Measurements from ENCODE around the gene TBC1D5.

TBC1D5 gene

DNA sequence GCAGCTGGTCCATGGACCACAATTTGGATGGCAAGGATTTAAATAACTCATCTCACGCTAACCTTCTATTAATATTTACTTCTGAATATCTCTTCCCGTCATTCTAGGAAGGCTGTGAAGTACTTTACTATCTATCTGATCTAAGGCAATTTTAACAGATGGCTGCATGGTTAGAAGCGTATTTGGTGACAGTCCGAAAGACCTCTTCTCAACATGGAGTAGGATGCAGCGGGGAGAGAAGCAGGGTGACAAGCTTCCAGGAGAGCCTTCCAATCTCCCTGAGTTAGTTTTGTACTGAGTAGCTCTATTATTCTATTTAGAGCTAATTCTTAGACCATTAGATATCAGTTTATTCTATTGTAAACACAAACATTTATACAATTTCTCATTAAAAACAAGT lies 548.3 kb downstream of the TBC1D5 start:
- DNase-seq, result no peak

DNA sequence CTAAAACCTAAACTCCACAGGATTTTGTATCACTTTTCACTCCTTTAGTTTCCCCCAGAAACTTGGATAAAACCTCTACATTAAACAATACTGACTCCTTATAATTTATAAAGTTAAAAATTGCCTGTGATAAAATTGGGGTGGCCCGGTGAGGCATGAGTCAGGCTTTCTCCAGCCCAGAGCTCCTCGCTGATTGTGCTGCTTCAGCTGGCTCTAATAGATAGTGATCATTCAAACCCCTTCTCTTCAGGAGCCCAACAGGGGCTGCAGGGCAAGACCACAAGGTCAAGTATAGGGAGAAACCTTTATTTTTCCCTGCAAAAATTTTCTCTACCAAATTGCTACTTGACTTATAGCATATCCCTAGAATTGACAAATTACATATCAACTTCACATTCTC lies 549.4 kb downstream of the TBC1D5 start:
- no peak for DNase-seq

DNA sequence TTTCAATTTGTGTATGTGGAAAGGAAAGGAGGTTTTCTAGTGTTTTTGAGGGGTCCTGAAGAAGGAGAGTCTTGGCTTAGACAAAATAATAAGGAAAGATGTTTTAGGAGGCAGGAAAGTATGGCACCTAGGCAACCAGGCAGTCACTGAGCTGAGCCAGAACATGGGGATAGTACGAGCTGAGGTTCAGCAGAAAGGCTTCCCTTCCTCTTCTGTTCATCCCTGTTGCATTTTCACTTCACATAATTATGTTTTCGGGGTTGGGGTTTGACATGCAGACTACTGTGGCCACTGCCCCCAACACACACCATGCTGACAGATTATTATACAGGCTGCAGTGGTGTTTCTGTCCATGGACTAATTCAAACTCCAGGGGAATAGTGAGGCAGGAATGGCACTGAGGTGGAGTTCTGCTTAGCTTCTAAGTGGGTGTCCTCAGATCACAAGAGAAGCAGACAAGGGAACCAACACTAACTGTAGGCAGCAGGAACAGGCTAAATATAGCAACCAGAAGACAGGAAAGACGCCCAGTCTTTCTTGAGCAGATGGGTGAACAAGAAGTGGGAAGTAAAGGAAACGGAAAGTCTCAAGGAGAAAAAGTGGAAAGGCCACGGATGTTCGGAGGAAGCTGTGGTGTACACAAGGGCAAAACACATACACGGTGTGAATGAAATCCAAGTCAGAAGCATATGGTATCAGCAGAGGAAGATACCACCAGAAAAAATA lies 551.9 kb downstream of the TBC1D5 start:
- DNase-seq, result no peak

DNA sequence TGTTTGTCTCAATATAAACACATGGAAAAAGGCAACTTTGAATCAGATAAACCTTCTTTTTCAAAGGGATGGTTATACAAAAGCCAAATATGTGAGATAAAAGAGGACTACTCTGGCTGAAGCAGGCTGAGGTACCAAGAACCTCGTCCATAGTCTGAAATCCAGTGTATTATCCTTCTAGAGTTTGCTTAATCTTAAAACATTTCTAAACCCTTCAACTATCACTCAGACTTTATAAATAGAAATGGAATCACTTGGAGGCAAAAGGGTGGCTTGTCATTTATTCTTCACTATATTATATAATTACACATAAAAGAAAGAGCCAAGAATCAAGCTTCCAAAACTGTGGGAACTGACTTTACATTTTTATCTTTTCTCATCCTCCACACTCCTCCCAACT lies 554.1 kb downstream of the TBC1D5 start:
- no peak for DNase-seq

DNA sequence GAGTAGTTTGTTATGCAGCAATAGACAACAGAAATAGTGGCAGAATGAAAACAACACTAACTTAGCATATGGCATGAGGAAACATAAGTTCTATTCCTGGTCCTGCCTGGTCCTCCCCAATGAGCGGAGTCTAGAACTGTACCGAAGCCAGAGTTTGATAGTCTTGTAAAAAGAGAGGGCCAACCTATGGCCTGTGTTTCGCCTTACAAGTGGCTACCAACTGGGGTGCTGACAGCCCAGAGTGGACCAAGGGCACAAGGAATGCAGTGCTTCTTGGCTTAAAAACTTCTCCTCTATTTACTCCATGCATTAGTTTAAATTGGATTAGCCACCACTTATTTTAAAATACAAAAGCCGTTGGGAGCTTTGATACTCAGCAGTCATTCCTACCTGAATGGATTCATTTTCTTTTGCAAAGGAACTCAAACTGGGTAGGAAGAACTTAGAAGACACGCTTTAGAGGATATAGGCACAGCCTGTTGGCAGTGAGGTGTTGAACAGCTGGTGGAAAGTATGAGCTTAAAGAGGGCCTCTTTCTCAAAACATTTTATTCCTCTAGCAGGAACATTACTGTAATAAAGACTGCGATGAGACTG lies 554.7 kb downstream of the TBC1D5 start:
- DNase-seq, result no peak

DNA sequence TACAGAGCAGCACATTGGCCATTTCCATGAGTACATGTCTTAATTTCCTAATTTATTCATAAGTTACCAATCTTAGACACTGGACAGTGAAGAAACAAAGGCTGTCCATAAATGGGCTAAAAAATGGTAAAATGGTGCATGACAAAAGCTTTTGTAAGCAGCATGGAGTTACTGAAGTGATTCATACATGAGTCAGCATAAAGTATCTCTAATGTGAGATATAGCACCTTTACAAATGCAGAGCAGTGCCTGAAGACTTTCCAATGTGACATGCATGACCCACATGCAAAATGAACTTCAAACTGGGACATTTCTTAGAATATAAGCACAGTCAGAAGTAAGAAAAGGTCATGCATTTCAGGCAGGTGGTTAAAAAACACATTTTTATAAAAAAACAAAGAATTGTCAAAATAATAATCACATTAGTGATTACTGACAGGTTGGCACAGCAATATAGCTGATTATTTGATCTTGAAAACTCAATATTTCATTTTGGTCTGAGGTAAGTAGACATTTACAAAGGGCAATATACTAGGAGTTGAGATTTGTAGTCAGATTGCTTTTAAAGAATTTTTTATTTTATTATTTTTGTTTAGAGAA lies 558.4 kb downstream of the TBC1D5 start:
- DNase-seq, result no peak

DNA sequence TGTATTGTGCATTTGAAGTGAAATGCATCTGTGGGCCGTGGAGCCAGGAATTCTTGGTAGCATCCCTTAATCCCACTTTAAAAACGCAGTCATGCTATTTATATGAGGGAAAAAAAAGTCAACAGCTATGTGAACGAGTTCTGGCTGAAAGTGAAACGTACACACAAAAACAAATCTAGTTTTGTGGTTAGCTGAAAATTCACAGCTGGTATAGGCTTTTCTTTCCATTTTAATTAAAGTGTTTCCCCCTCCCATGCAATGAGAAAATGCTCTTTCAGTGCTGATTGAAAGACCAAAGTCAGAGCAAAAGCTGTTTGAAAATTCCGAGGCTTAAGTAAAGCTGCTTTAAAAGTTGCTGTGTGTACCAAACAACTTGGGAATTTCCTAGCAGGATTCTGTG lies 560.3 kb downstream of the TBC1D5 start:
- no peak for DNase-seq

DNA sequence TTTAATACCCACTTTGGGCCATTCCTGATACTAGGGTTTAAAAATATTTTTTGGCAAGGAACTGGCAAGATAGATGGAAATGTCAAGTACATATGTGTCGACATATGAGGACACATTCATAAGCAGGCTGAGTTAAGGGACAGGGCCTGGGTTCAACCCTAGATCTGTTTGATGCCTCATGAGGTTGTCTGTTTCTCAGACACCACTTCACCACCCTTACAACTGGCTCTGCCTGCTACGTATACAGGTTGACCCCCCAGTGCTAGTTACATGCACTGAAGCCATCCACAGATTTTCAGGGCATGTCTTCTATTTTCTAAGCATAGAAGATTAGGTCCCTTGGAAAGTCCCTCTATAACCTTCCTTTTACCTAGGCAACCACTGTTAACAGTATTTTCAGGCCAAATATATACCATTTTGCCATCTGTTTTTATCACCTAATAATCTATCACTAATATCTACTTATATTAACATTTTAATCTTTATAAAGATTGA lies 561.0 kb downstream of the TBC1D5 start:
- DNase-seq, result no peak

DNA sequence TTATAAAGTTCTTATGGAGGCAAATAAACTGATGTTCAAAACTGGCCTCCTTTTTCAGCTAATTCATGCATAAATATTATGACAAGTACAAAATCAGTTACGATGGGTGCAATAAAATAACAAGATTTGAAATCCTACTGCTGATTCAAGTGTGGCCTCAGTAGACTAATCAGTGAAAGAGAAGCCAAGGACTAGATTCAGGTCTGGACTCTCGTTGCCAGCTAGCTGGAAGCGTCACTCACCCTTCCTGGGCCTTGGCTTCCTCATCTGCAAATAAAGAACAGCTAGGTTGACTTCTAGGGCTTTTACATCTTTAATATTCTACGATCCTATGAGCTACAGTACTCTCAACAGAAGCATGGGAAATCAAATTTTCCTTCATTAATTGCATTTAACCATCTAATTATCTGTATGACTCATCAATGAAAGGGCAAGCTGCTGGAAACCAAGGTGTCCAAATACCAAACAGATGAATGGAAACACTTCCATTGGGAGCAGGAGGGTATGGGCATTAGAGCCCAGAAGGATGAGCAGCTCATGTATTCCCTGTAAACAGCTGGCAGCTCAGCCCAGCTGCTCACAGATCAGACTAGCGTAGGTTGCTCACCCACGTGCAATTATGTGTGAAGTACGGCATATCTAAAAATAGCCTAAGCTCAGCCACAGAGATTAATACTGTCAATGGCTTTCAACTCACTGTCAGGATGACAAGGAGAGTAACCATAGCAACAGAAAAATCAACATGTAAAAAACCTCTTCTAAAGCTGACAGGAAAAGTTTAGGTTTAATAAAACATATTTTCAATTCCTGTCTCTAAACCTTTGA lies 562.8 kb downstream of the TBC1D5 start:
- DNase-seq, result no peak

DNA sequence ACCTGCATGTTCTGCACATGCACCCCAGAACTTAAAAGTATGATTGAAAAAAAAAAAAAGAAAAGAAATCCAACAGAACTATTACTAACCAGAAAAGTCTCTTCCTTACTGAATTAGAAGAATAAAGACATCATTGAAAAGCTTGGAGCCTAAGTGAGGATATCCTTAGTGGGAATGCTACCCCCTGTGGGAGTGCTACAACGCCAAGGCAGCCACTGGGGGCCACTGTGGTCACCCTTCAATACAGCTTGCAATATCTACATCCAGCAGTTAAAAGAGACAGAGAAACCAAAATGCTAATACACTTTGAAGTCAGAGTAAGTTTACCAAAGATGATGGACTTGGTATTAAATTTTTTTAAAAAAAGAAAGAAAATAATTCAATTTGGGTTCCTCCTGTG lies 565.7 kb downstream of the TBC1D5 start:
- no peak for DNase-seq

DNA sequence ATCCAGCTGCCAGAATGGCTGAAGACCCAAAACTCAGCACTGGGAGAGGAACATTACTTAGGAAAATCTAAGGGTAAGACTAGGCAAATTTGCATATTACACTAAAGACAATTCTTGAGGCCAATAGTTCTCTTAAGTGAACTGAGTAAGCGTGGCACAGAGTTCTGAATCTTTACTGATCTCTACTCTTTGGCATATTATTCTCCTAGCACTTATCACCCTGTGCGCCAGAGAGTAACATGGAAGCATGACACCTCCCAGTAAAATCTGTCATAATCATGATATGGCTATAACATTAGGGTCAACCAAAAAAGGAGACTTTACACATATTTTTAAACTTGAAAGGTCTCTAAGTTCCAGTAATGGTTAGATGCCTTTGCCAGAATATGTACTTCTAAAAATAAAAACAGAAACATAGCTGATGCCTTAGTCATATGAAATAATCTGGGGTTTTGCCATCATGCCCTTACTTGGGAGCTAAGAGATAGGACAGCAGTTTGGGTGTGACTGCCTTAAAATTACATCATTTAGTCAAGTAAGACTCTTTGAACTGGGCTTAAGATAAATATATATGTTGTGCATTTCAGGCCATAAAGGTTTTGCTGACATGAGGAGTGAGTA lies 567.1 kb downstream of the TBC1D5 start:
- DNase-seq, result no peak

DNA sequence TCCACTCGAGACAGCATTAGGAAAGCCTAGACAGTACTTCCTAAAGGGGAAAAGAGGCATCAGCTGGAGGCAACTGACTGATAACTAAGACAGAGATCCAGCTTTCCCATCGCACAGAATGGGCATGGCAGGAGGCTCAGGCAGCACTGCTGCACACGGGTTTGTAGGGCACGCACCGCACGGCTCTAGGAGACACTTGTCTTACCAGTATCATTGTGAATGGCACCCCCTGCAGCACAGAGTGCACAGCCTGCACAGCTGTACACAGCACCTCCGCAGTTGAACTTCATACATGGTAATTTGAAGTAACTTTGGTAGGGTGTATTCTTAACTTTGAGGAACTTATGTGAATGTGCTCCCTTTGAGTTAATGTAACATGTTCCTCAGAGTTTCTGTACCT lies 576.1 kb downstream of the TBC1D5 start:
- DNase-seq, result no peak

DNA sequence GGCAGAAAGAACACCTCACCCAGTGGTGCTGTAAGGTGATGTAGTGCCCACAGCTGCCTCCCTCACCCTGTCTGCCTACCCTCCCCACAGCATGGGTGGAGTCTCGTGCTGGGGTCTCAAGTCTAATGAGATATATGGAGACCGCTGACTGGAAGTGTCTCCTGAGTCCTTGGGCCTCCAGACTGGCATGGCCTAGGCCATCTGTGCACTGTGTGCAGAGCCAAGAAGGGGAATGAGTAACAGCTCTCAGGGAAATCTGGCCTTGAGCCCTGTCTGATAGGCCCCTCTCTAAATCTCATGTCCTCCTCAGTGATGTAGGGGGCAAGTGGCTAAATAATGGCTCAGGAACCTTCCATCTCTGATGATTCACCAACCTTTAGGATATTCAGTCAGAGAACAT lies 580.3 kb downstream of the TBC1D5 start:
- no peak for DNase-seq

DNA sequence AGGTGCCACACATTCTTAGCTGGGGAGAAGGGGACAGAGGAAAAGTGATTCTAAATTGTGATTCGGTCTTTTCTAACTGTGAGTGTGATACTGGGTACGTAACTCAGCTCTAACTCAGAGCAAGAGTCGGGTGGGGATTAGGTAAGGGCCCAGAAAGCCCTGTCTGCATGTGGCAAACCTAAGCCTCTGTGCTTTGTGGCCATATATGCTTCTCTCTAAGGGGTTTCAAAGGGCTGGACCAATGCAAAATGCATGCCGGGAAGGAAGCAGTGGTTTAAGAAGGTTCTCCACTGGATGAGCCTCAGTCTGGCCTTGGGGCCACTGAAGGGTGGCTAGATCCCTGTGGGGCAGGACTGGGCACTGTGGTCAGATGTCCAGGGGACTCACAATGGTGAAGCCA lies 581.8 kb downstream of the TBC1D5 start:
- DNase-seq, result no peak

DNA sequence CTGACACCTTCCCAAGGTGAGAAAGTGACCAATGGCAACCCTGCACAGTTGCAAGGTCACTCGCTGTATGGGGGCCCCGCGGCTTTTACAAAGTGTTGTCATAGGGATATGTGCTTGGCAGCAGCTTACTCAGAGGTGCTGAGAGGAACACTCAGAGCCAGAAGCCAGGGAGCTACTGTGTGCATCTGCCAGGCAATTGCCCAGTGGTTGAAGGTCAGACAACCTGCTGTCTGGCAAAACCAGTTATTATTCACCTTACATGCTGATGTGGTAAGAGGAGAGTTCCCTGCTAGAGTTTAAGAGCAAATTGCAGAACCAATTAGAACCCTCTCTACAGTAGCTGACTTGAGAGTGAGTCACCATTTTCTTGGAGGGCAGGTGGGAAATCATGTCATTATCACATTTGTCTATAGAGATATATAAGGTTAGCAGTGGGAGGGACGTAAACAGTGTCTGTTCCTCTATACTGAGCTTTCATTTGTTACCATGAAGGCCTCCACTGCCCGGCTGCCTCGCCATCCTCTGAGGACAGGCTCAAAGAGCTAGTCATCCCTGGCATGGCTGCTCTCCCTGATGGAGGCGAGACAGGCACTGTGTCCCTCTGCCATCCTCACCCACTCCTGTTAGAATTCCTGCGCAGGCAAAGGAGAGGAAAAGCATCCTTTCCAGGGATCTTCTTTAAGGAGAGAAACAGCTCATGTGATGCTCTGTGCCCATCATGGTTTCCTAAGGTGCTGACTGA lies 583.3 kb downstream of the TBC1D5 start:
- no peak for DNase-seq

DNA sequence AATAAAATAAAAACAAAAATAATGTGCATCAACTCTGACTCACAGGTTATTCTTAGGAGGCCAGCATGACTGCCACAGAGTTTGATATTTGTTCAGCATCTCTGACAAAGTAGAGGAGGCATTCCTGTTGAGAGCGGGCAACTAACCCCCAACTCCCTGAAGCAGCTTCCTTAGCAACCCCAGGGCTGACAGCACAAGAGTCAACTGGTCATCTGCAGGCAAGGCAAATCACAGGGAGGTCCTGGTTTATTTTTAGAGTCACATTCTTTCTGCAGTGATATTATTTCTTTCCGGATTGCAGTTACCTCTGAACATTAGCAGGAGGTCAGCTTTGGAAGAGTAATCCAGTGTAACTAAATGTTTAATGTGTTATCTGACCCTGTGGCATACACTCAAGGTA lies 584.7 kb downstream of the TBC1D5 start:
- DNase-seq, result no peak

DNA sequence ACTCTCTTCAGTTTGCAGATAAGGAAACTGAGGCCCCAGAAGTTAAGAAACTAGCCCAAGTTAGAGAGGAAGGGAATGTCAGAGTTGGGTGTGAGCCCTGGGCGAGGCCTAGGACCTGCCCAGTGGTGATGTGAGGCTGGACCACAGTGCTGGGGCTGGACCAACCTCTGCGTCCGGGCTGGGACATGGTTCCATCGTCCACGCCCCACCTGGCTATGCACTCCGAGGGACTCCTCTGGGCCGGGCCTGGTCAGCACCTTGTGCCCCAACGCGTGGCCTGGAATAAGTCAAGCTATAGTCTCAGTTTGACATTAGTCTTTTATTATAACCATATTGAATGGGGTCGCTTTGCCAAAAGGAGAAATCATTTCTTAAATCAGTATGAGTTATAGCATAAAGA lies 585.6 kb downstream of the TBC1D5 start:
- no peak for DNase-seq

DNA sequence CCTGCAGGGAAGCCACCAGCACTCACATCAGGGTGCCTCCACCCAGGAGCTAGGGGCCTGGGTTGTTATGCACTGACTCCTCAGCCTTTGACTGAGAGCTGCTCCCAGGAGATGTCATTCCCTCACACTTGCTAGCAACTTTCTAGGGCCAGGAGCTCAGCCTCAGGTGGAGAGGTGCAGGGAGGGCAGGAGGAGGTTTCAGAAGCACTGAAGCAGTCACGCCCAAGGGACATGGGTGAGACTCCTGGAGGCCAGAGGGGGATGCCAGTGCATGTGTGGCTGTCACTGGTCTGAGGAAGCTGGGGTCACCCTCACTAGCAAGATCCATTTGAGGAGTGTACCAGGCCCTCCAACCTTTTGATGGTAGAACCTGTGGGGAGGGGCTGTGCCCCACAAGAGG lies 586.5 kb downstream of the TBC1D5 start:
- no peak for DNase-seq

DNA sequence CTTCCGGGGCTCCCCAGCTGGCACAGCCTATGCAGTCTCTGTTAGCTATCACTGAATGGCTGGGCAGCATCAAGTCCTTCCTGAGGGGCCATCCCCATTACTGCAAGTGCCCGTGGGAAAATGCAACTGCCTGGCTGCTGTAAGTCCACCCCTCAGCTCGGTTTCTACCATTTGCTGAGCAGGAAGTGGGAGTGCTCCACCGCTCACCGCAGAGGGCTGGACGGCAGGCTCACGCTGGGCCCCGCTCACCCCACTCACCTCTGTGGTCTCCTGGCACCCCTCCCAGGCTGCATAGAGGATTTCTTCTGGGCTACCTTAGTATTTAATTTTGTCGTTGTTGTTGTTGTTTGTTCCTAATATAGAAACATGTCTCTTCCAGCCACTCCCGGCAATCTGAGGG lies 587.5 kb downstream of the TBC1D5 start:
- no peak for DNase-seq

DNA sequence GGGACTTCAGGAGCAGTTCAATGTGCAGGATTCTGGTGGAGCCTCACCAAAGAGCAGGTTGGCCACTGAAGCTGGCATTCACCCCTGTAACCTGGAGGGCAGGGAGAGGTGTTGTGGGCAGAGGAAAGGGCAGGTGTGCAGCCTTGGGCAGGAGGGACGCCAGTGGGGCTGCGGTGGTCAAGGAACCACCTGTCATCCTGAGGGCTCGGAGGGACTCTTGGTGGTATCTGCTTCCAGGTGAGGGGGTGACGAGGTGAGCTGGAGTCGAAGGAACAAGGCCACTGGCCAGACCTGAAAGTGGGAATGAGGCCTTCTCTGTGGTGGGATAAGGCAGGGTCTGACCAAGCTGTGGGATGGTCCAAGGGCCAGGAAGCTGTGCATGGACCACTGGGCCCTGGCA lies 588.2 kb downstream of the TBC1D5 start:
- DNase-seq, result no peak

DNA sequence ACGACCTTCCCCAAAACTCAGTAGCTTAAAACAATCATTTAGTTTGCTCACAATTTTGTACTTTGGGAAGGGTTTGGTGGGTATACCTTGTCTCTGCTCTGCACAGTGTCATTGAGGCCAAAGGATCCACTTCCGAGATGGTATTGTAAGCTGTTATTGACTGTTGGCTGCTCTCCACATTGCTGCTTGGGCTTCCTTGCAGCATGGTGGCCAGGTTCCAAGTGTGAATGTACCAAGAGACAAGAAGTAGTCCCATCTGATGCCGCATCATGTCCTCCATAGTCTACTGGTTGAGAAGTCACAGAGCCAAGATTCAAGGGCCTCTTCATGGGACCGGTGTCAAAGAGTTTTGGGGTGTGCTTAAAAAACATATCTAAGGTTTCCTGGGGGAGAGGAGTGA lies 589.2 kb downstream of the TBC1D5 start:
- DNase-seq, result no peak

DNA sequence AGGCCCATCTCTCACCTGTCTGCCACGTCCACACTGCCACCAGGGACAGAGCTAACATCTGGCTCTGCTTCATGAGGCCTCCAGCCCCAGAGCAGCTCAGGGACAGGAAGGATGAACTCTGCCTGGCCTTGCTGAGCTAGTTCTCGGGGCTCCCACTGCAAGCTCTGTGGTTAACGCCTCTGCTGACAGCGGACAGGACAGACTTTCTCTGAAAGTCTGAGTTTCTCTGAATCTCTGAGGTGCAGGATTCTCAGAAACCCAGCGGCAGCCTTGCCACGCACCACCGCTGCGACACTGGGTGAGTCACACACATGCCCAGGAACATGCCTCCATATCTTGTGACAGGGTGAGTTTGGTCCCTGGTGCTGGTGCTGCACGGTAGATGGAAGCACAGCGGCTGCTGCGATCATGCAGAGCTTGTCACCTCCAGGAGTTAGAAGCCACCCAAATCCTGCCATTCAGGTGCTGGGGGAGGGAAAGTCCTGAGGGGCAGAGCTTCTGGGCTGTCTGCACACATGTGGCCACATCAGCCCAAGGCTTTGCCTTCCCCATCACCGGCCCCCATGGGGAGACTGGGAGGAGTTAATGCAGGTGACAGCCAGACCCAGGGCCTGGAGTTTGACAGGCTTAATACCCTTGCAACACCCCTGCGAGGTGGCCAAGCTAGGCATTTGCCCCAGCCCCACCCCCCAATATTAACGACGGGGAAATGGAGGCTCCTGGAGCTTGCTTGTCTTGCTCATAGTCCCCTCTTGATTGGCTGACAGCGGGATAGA lies 590.6 kb downstream of the TBC1D5 start:
- no peak for DNase-seq
